Measurements from ENCODE around the gene PROKR1.
"Not testable (repeated sequence)": the region's sequence is repeated elsewhere in the genome, so short reads cannot be mapped to it uniquely, and the experiment has no call there.

GRCh38 chr2:68600495-68600894, 42.9 kb upstream of the PROKR1 start:
- TF ChIP-seq CTCF (IDR thresholded peaks at IDR 0.05; ENCODE audit: low read depth, low read length); POLR2A (IDR thresholded peaks at IDR 0.05; ENCODE audit: extremely low read depth, insufficient read length); MYC (IDR thresholded peaks at IDR 0.05; ENCODE audit: low read depth, low read length): not testable (repeated sequence)
